ENCODE data around the gene TMEM63A.

Gene TMEM63A

DNA sequence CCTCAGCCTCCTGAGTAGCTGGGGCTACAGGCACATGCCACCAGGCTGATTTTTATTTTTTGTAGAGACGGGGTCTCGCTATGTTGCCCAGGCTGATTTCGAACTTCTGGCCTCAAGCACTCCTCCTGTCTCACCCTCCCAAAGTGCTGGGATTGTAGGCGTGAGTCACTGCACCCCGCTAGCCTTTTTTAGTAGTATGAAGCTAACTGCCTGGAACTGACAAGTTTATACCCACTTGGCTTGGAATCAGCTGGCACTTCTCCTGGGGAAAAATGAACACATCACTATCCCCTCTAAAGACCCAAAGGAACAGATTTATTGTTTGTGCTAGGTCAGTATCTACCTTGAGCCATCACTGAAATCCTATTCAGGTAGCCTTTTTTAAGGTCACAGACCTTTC lies 19.0 kb downstream of the TMEM63A start:
- TF ChIP-seq, protein P1, sequence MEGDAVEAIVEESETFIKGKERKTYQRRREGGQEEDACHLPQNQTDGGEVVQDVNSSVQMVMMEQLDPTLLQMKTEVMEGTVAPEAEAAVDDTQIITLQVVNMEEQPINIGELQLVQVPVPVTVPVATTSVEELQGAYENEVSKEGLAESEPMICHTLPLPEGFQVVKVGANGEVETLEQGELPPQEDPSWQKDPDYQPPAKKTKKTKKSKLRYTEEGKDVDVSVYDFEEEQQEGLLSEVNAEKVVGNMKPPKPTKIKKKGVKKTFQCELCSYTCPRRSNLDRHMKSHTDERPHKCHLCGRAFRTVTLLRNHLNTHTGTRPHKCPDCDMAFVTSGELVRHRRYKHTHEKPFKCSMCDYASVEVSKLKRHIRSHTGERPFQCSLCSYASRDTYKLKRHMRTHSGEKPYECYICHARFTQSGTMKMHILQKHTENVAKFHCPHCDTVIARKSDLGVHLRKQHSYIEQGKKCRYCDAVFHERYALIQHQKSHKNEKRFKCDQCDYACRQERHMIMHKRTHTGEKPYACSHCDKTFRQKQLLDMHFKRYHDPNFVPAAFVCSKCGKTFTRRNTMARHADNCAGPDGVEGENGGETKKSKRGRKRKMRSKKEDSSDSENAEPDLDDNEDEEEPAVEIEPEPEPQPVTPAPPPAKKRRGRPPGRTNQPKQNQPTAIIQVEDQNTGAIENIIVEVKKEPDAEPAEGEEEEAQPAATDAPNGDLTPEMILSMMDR (IDR thresholded peaks at IDR 0.05; ENCODE audit: borderline replicate concordance, insufficient read depth, low read depth, low read length) = no peak
- no peak overlapping the region for H3K4me3 ChIP-seq (ENCODE audit: low read depth, low read length)

DNA sequence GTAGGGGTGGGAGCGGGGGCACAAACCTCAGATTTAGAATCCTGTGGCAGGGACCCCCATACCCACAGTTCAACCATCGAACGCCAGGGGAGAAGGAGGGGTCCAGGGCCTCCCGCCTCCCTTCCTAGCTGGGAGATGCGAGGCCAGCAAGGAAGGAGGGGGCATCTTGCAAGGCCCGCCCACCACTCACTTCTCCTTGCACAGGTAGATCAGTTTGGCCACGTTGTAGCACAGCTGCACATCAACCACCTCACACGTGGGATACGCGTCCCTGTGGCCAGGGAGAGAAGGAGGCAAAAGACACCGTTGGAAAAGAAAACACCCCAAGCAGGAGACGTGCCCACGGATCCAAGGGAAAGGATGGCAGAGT lies 19.6 kb downstream of the TMEM63A start:
- H3K4me3 ChIP-seq (ENCODE audit: low read depth, low read length) = no peak overlapping the region
- TF ChIP-seq, protein P1 (IDR thresholded peaks at IDR 0.05; ENCODE audit: borderline replicate concordance, insufficient read depth, low read depth, low read length) = no peak

GRCh38 chr1:225861834-225862580 lies 20.2 kb downstream of the TMEM63A start:
- no peak overlapping the region for H3K4me3 ChIP-seq (ENCODE audit: low read depth, low read length)
- TF ChIP-seq, protein P1 (IDR thresholded peaks at IDR 0.05; ENCODE audit: borderline replicate concordance, insufficient read depth, low read depth, low read length) = no peak

GRCh38 chr1:225860876-225861441 lies 21.2 kb downstream of the TMEM63A start:
- TF ChIP-seq, protein P1 (IDR thresholded peaks at IDR 0.05; ENCODE audit: borderline replicate concordance, insufficient read depth, low read depth, low read length) = no peak
- H3K4me3 ChIP-seq (ENCODE audit: low read depth, low read length) = no peak overlapping the region

GRCh38 chr1:225860107-225860506 lies 22.1 kb downstream of the TMEM63A start:
- no peak overlapping the region for H3K4me3 ChIP-seq (ENCODE audit: low read depth, low read length)
- TF ChIP-seq, protein P1 (IDR thresholded peaks at IDR 0.05; ENCODE audit: borderline replicate concordance, insufficient read depth, low read depth, low read length) = no peak

- H3K4me3 ChIP-seq (ENCODE audit: low read depth, low read length) = no peak overlapping the region
- TF ChIP-seq, protein P1 (IDR thresholded peaks at IDR 0.05; ENCODE audit: borderline replicate concordance, insufficient read depth, low read depth, low read length) = no peak
These were observed 23.0 kb downstream of the TMEM63A start for GRCh38 chr1:225859151-225859550.

- TF ChIP-seq, protein P1 (IDR thresholded peaks at IDR 0.05; ENCODE audit: borderline replicate concordance, insufficient read depth, low read depth, low read length) = no peak
- no peak overlapping the region for H3K4me3 ChIP-seq (ENCODE audit: low read depth, low read length)
These were observed 24.9 kb downstream of the TMEM63A start for GRCh38 chr1:225857256-225857655.

All from GM12875 (cell line).